Measurements from ENCODE around the gene CDC34.
A peak's percentile ranks its signal among the peaks of the same experiment; 100 is the strongest.

The CDC34 gene

DNA sequence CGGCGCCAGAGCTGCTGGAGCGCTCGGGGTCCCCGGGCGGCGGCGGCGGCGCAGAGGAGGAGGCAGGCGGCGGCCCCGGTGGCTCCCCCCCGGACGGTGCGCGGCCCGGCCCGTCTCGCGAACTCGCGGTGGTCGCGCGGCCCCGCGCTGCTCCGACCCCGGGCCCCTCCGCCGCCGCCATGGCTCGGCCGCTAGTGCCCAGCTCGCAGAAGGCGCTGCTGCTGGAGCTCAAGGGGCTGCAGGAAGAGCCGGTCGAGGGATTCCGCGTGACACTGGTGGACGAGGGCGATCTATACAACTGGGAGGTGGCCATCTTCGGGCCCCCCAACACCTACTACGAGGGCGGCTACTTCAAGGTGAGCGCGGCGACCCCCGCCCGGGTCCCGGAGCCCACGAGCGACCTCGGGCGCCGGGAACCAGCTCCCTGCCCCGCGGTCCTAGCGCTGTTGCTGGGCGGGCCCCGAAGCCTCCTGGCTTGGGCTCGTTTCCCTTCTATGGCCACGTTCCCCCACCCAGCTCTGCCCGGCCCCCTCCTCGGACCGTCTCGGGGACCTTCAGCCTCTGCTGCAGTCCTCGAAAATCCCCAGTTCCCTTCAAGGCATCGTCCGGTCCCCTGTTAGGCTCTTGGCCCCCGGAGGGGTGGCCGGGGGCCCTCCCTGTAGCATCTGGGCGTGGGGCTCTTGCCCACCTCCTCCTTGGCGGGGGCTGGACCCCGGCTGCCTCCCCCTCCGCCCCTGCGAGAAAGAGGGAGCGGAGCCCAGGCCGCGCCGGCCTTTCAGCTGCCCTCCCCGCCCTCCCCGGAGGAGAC lies at the start of gene CDC34:
Gene CDC34, plus strand, starts transcription at position 8 of the 808 bp plus-strand sequence. Its CDS starts 172 bp downstream, at position 180.
- TF ChIP-seq EZH2phosphoT487 (IDR thresholded peaks at IDR 0.05; ENCODE audit: low read depth): no peak
- TF ChIP-seq CTCF (IDR thresholded peaks at IDR 0.05; ENCODE audit: low read depth, low read length): no peak
- Histone ChIP-seq H3K4me1 (ENCODE audit: low read length) (peaks cover 11% of the 10 kb centered on the region), H3K4me2 (ENCODE audit: low read length) (peak within 1 kb of the TSS; percentile 72), H4K20me1 (ENCODE audit: insufficient read depth, low read length) (peaks cover 21% of the 10 kb centered on the region), H3K36me3 (replicated peaks; ENCODE audit: low read depth, low read length) (peaks cover 9% of the 10 kb centered on the region), H3K9ac (ENCODE audit: low read length) (peak within 1 kb of the TSS; percentile 87), H3K27me3 (ENCODE audit: low read depth, low read length) (0 out of 2 replicates have a peak, but pooled peaks cover under 1% of the 10 kb centered on the region), H3K27ac (ENCODE audit: low read length) (peak within 1 kb of the TSS; percentile 51), H3K9me3 (ENCODE audit: insufficient read depth, low read length) (no peaks in the 10 kb centered on the region), H3K79me2 (ENCODE audit: low read length) (peaks cover 41% of the 10 kb centered on the region), H3K4me3 (ENCODE audit: low read length) (peak within 1 kb of the TSS; percentile 93), H2AFZ (ENCODE audit: low read depth, low read length) (peak within 1 kb of the TSS; percentile 75)

- peaks cover 12% of the 10 kb centered on the region; the same call in 1 of the 2 replicates for H3K9me3 ChIP-seq (ENCODE audit: insufficient read depth, low read length)
Observed at GRCh38 chr19:482186-483041, 49.1 kb upstream of the CDC34 start.

DNA sequence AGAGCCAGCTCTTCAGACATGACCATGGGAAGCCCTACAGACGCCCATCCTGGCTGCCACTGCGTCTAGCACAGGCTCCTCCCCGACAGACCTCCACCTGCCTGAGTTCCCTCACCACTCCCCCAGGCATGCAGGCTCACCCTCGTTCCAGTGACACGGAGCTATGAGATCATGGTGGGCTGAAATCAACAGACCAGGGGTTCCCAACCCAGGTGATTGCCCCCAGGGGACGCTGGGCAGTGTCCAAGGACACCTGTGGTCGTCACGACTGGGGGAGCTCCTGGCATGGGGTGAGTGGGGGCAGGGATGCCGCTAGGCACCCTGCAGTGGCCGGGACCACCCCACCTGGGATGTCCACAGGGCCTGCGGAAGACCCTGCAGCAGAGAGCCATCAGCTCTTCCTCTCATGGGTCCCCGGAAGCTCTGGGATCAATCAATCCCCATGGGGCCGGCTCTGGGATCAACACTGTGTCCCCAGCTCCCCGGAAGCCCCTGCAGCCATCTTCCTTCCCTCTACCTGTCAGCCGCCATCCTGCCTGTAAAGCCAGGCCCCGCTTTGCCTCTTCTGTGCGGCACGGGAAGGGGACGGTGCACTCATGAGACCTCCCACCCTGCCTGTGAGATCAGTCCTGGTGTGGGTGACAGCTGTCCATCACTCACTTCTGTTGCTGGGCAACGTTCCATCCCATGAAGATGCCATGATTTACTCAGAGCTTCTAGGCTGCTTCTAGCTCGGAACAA lies 48.1 kb upstream of the CDC34 start:
- H3K27ac ChIP-seq (ENCODE audit: low read length): no peak overlapping the region
- no peak overlapping the region for H2AFZ ChIP-seq (ENCODE audit: low read depth, low read length)
- H3K9me3 ChIP-seq (ENCODE audit: insufficient read depth, low read length): peaks cover 12% of the 10 kb centered on the region; the same call in 1 of the 2 replicates
- H3K27me3 ChIP-seq (ENCODE audit: low read depth, low read length): no peaks in the 10 kb centered on the region
- peaks cover 4% of the 10 kb centered on the region for H3K36me3 ChIP-seq (replicated peaks; ENCODE audit: low read depth, low read length)
- H4K20me1 ChIP-seq (ENCODE audit: insufficient read depth, low read length): no peaks in the 10 kb centered on the region
- H3K4me2 ChIP-seq (ENCODE audit: low read length): no peak overlapping the region
- H3K4me3 ChIP-seq (ENCODE audit: low read length): no peak overlapping the region
- H3K9ac ChIP-seq (ENCODE audit: low read length): no peak overlapping the region
- peaks cover 3% of the 10 kb centered on the region; the same call in 1 of the 2 replicates for H3K4me1 ChIP-seq (ENCODE audit: low read length)
- no peaks in the 10 kb centered on the region; the same call in 1 of the 2 replicates for H3K79me2 ChIP-seq (ENCODE audit: low read length)
- TF ChIP-seq EZH2phosphoT487 (IDR thresholded peaks at IDR 0.05; ENCODE audit: low read depth) (no peak), CTCF (IDR thresholded peaks at IDR 0.05; ENCODE audit: low read depth, low read length) (no peak)

More at GRCh38 chr19:482186-483041, 49.1 kb upstream of the CDC34 start:
- Histone ChIP-seq H3K9ac (ENCODE audit: low read length) (no peak overlapping the region), H2AFZ (ENCODE audit: low read depth, low read length) (no peak overlapping the region), H3K4me3 (ENCODE audit: low read length) (no peak overlapping the region), H3K36me3 (replicated peaks; ENCODE audit: low read depth, low read length) (peaks cover 3% of the 10 kb centered on the region), H3K79me2 (ENCODE audit: low read length) (no peaks in the 10 kb centered on the region), H3K4me1 (ENCODE audit: low read length) (no peaks in the 10 kb centered on the region), H3K27me3 (ENCODE audit: low read depth, low read length) (no peaks in the 10 kb centered on the region), H3K27ac (ENCODE audit: low read length) (no peak overlapping the region), H4K20me1 (ENCODE audit: insufficient read depth, low read length) (no peaks in the 10 kb centered on the region), H3K4me2 (ENCODE audit: low read length) (no peak overlapping the region)
- no peak for TF ChIP-seq EZH2phosphoT487 (IDR thresholded peaks at IDR 0.05; ENCODE audit: low read depth)
- TF ChIP-seq CTCF (IDR thresholded peaks at IDR 0.05; ENCODE audit: low read depth, low read length): no peak

All from OCI-LY3 (cell line).